22Rv1 (cell line): ENCODE results near the gene PDK2.

Experiments
- H3K27ac ChIP-seq: fragments of 450-650 bp; 2 replicates; pipeline ENCODE4 v1.5.1; 2017
- CTCF ChIP-seq: fragments of 450-650 bp; IDR thresholded peaks from 2 replicates; pipeline ENCODE4 v1.5.1; 2017; ENCODE audit warnings: mild to moderate bottlenecking
- ZFX ChIP-seq: fragments of 450-650 bp; IDR thresholded peaks from 2 replicates; pipeline ENCODE4 v1.6.1; 2017; ENCODE audit warnings: antibody characterized with exemption, borderline replicate concordance

PDK2 gene

GRCh38 chr17:50127697-50128361 lies 32.7 kb downstream of the PDK2 start:
- TF ChIP-seq CTCF (no peak), ZFX (no peak)
- H3K27ac ChIP-seq, result no peak overlapping the region

- no peak overlapping the region for H3K27ac ChIP-seq
These were observed 33.5 kb downstream of the PDK2 start for GRCh38 chr17:50128441-50129352.

GRCh38 chr17:50129353-50129727 lies 34.2 kb downstream of the PDK2 start:
- TF ChIP-seq ZFX (no peak), CTCF (no peak)
- no peak overlapping the region for H3K27ac ChIP-seq

More at GRCh38 chr17:50128441-50129352, 33.5 kb downstream of the PDK2 start:
- no peak for TF ChIP-seq ZFX
- no peak for TF ChIP-seq CTCF

GRCh38 chr17:50129728-50130558 lies 34.8 kb downstream of the PDK2 start, which contains the start of gene SAMD14:
Gene SAMD14 (minus strand): TSS chr17:50130160. CDS start chr17:50124959, 5,201 bp downstream.
- TF ChIP-seq ZFX, result no peak
- TF ChIP-seq CTCF, result 0 out of 2 replicates have a peak, but pooled peaks have one; percentile 4
- no peak within 1 kb of the TSS for H3K27ac ChIP-seq

- no peak overlapping the region for H3K27ac ChIP-seq
- TF ChIP-seq CTCF (no peak), ZFX (no peak)
These were observed 35.6 kb downstream of the PDK2 start for GRCh38 chr17:50130559-50131305.

GRCh38 chr17:50132104-50132794 lies 37.1 kb downstream of the PDK2 start:
- no peak for TF ChIP-seq ZFX
- TF ChIP-seq CTCF, result no peak
- peak overlapping the region; percentile 44; the same call in 1 of the 2 replicates for H3K27ac ChIP-seq
